GM13976 (cell line): ENCODE results near the gene TAF1C.

ENCODE experiments used
- DNase-seq: peaks from one replicate; pipeline ENCODE4 v3.0.0; 2012; ENCODE audit warnings: low spot score
- CTCF ChIP-seq: IDR thresholded peaks from 2 replicates; pipeline ENCODE4 v1.5.1; 2012; ENCODE audit warnings: borderline replicate concordance, mild to moderate bottlenecking; ENCODE audit not compliant: insufficient read depth; ENCODE audit errors: extremely low read depth, missing control alignments, control extremely low read depth
- in situ Hi-C: fragments of 300-500 bp; cut with MboI; formaldehyde crosslinking; loops from one replicate; pipeline ENCODE4 v1.12.0; 2022; ENCODE audit warnings: low sequenced_read_pairs, mixed read lengths, inconsistent platforms; ENCODE audit not compliant: unreplicated experiment

Gene TAF1C

GRCh38 chr16:84161037-84161436 is 25.8 kb downstream of the TAF1C start:
- TF ChIP-seq CTCF: no peak

GRCh38 chr16:84159800-84160199 is 27.1 kb downstream of the TAF1C start:
- TF ChIP-seq CTCF: no peak
- in situ Hi-C loops: no loop called here
- DNase-seq: no peak

More at GRCh38 chr16:84161037-84161436, 25.8 kb downstream of the TAF1C start:
- in situ Hi-C loops: no loop called here
- DNase-seq: no peak

- in situ Hi-C loops: no loop called here
- no peak for TF ChIP-seq CTCF
- no peak for DNase-seq
These were observed 27.9 kb downstream of the TAF1C start for GRCh38 chr16:84159007-84159406.

- no peak for TF ChIP-seq CTCF
- in situ Hi-C loops: no loop called here
- no peak for DNase-seq
These were observed 30.5 kb downstream of the TAF1C start for GRCh38 chr16:84156342-84156784.

GRCh38 chr16:84155771-84156170 is 31.1 kb downstream of the TAF1C start:
- DNase-seq: no peak
- no peak for TF ChIP-seq CTCF
- in situ Hi-C loops: no loop called here

GRCh38 chr16:84155226-84155625 is 31.6 kb downstream of the TAF1C start:
- in situ Hi-C loops: no loop called here
- TF ChIP-seq CTCF: no peak

More at GRCh38 chr16:84155226-84155625, 31.6 kb downstream of the TAF1C start:
- no peak for DNase-seq
